ENCODE measurements around the gene NID2.

The NID2 gene

DNA sequence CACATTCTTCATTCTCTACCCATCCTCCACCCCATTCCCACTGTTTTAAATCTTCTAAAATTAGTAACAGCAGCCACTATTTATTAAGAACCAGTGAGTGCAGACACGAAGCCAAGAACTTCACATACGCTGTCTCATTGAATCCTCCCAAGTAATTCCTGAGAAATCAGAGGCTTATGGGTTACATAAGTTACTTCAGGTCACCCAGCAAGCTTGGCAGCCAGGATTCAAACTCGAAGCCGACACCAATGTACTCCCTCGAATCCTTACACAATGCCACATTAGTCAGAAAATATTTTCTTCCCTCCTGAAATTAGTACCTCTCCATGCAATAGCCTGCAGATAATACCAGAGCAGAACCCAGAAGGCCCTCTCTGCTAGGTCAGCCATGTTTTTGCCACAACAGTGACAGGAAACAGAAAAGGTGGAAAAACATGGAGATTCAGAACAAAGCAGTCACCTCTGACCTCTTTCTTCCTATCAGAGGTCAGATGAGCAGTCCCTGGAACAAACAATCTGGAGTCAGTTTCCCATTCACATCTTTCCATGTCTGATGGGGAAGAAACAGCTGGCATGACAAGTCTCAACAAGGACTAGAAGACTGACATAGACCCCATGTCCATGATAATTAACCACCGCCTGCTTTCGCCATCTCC is 16.4 kb downstream of the NID2 start:
- no peak for DNase-seq

DNA sequence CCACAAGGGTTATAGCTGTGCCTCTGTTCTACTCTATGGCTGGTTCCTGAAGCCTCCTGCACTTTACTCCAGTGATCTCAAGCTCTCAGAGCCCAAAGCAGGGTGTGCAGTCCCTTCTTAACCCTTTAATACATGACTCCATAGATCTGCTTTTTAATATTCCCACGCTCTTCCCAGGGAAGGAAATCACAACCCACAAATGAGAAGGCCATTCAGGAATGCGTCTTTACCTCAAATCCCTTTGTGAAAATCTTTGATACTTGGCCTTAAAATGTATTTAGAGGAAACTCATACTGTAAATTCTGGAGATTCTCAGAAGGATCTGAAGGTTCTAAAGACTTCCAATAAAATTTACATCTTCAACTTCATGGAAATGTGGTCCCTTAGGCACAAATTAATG is 17.0 kb downstream of the NID2 start:
- DNase-seq = no peak

DNA sequence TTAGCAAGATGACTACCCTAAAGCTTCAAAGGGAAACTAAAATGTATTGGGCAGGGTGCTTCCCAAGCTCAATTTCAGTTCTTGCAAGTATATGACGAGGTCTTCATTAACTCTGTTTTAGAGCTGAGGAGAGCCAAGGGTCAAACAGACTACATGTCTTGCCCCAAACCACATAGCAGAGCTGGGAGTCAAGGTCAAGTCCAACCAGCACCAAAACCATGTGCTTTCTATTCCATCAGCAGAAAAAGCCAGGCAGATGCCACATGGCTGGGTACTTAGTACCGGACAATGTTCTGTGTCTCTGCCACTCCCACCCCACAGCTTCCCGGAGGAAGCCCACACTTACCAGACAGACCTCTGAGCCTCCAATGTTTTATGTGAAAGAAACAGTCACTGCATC is 17.6 kb downstream of the NID2 start:
- DNase-seq = no peak

DNA sequence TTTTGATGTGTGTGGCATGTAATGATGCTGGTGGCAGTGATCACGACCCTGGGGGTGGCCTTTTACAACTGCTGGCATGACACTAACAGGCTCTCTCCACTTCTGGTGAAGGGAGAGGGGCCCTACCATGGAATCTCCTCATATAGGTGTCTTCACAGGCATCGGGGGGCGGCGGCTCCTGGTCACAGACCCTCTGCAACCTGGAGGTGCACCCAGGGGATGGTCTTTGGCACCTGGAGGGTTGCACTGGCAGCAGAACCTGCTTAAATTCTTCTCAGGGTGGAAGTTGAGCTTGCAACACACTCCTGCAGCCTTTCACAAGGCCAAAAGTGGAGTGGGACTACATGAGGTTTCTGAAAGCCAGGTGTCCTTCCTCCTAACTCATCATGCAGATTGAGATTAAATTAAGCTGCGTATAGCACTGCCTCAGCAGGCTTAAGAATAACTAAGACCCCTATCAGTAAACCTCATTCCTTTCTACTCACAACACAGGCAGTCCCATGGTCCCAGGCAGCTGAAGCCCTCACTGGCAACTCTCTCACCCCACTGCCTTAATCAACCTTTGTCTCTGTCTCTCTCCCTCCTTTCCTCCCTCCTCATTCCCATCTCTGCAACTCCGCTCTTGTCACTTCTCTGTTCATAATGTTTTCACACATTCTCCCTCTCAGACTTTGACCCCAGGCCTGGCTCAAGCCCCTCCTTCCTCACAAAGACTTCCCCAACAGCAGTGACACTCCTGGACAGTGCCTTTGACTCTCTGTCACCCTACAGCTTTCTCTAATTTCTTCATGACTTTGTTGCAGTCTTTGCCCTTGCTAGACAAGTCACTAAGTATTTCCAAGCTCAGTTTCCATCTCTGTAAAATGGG is 18.9 kb downstream of the NID2 start:
- DNase-seq = no peak

DNA sequence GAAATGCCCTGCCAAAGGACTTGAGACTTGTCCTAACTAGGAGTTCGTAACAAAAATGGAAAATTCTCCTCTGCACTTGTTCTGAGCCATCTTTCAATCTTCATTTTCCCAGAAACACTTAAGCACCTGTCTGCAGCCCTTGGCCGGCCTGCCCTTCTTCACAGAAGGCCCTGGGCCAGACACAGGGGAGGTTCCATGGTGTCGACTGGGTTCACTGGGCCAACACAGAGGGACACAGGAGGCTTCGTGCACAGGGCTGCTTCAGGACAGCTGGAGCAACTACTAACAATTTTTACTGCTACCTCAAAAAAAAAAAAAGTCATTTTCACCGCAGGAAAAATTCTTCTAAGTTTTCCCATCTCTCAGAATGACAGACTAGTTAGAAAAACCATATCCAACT is 19.6 kb downstream of the NID2 start:
- no peak for DNase-seq

DNA sequence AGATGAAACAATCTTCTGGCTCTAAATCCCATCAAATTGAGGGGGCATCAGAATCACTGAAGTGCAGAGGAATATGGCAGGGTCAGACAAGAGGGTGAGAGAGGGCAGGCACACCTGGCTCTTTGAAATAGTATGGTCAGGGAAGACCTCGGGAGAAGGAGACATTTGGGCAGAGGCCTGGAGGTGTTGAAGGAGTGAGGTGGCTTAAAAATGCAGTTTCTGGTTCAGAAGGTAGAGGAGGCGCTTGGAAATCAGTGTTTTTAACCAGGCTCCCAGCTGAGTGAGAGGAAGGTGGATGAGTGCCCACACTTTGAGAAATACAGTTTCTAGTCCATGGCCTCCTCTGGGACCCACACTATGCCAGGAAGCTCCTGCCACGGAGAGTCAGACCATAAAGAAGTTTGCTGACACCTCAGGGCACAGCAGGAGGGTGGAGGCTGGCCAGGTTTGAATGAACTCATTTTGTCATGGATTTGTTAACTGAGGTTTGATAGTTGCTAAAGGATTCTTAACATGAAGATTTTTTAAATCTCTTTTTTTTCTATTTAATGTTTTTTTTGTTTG is 20.1 kb downstream of the NID2 start:
- no peak for DNase-seq

DNA sequence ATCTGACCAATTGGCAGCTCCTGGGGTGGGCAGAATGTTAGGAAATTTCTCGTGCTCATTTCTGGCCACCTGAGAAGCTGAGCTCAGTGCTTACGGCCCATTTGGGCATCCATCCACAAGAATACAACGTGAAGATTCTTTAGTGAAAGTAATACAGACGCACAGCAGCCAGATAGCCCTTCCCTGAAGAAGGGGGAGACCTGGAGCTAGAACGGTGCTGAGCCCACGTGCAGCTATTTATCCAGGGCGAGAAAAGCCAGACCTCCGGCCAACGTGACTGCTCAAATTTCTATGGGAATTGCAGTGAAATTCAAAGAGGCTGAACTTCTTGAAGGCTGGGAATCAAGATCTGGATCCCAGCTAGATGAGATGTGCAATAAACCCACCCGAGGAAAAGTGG is 20.7 kb downstream of the NID2 start:
- no peak for DNase-seq

DNA sequence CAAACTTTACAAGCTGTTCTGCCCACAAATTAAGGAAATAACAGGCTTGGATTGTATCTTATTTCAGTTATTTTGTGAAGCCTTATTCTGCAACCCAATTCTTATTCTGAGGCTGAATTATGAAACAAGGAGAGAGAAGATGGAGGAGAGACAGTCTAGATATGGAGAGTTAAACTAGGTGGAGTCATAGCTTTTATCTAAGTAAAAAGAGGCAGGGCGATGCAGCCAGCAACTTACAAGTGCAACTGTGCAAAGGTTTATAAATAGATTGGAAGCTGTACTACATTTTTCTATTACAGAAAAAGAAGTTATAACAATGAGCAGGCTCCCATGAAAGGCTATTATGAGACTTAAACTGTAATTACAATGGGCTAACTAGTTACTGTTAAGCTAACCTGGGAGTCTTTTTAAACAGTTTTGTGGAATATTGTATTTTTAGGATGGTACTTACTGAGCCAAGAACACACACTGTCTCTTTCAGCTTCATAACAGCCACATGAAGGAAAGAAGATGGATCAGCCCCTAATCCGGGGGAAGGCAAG is 22.4 kb downstream of the NID2 start:
- no peak for DNase-seq

DNA sequence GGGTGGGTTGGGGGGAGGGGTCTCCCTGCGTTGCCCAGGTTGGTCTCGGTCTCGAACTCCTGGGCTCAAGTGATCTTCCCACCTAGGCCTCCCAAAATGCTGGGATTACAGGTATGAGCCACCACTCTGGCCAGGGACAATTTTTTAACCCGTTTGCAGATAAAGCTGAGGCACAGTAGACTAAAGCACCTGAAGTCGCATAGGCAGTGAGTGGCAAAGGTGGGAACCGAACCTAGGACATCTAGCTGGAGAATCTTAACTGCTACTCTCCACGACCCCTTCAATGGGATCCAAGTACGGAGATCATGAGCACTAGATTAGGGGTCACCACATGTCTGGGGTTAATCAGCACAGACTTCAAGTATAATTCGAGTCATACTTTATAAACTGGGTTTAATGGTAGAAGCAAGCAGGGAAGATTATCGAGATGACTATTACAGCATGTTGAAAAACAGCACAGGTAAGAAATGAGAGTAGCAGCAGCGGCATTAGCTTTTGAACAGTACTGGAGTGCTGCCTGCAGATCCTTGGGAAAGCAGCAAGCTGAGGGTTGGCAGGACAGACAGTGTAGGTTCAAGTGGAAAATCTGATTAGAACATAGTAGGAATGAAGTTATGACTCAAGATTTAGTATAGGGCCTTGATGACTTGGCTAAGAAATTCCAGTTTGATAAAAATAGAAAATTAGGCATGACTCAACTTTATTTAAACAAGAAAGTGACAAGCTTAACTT is 23.9 kb downstream of the NID2 start:
- no peak for DNase-seq

DNA sequence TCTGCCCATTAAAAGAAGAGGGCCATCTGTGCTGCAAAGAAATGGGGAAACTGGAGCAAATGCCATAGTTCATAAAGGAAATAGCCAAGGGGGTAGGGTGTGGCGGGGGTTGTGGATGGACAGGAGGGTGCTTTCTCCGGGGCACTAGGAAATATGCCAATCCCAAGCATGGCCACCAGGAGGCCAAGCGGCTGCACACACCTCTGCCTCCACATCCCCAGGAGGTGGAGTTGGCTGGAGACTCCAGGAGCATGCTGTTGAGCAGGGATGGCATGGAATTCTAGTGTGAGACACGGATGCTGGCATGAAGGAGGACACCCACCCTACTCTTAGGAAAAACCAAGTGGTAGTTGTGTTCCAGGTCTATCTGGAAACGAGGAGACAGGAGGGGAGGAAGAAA is 25.2 kb downstream of the NID2 start:
- DNase-seq = peak; percentile 38

DNA sequence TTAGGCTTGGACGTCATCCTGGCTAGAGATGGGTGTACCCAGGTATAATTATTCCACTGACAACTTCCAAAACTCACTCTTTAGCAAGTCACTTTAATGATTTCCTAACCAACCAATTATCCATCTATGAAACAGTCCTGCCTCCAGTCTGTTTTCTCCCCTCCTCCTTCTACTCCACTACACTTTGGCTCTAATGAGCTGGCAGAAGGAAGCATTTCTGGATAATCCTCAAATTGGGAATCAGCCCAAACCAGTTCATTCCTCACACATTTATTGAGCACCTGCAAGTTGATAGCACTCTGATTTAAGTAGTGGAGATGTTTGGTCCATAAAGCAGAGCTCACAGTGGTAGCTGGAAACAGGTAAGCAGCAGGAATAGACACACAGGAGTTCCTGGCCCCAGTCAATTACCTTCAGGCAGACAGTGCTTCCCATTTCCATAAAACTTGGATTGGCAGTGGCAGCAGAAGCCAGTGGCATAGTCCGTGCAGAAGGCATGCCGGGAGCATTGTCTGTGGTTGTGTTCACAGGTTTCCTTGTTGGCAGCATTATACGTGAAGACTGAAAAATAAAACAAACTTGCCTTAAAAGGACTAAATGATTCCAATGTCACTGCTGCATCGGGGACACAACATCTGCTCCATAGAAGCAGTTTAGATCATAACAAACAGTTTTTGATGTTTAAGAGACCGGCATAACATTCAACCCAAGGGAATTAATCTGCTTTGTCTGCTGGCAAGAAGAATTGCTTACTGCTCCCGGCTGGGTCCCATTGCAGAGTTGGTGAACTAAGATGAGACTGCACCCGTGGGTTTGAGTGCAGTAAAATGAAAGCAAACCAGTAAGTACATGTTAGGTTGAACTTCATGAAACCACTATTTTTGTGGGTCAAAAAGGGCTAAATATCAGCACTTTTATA is 26.2 kb downstream of the NID2 start:
- no peak for DNase-seq

DNA sequence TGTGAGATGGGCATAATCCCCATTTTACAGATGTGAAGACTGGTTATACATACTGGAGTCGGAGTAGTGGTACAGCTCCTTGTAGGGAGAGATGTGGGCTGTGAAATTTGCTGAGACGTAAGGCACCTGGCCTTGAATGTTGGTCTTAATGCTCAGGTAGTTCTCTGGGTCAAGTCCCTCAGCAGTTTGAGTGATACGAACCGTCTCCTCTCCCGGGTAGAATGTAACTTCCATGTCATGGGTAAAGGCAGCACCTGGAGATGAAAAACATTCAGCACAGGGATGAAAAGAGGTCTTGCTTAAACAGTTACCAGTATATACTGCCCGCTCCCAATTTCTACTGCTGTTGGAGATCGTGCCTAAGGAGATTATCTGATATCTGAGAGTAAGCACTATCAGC is 28.3 kb downstream of the NID2 start:
- no peak for DNase-seq

DNA sequence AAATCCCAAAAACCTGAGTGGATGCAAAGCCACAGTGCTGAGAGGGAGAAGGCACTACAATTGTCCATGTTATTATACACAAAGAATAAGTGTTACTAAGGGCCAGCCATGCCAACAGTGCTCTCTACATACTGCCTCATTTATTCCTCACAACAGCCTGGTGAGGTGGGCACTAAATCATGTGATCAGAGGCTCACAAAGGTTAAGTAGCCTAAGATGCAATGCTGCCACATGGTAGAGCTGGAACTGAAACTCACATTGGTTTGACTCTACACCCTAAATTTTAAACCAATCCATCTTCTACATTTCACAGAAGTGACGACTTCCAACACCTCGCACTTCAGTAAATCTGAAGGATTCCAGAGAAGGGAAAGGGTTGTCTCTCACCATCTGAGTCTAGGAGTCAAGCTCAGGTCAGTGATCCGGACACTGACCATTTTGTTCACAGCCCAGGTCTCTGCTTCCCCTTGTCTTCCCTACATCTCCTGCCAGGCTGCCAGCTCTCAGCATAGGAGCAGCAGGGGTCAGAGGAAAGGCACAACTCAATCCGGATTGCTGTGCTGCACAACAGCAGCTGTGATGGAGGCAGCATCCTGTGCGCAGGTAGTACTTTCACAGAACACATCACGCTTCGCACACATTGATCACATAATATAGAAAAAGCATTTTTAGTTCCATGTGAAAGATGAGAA is 29.6 kb downstream of the NID2 start:
- DNase-seq = no peak

DNA sequence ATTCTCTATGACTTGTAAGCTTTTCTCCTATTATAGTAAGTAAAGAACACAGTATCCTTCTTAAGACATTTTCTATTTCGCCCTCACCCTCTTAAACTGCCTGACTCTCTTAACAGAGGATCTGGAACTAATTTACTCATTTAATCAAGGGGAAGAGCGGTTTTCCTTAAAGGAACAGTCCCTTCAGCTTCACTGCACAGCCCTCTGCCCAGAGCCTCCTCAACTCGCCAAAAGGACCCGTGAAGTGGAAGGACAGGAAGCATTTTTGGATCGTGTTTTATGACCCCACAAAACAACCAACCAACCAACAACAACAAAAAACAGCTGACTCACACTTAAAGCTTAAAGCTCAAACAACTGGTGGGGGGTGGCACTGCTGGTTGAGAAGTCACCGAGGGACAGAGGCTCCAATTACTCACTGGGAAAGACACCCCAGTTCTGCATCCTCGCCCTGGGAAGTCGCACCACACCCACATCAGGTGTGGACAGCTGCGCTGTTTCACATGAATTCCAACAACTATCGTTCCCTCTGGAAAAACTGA is 35.7 kb downstream of the NID2 start:
- no peak for DNase-seq

DNA sequence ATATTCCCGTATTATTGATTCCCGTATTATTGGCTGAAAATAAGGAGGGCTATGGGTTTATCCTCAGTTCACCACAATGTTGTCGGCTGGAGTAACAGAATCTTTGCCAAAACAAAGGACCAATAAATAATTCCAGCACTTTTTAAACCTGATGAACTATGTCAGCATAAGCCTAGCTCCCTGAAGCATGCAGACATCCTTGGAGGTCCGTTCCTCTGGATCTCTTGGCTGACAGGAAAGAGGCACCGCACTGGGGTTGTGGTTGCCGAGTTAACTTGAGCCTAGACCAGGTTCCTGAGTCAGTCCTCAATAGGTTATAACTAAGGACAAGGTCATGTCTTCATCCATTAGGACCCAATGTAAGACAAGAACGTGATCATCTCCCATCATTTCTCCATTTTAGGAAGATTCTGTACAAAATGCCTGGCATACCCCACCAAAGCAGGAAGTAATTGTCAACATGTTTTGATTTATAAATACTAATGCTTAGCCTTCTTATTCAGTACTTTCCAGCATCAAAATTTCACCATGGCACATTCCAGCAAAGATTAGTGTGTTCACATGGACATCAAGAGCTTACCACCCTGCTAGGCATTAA is 36.6 kb downstream of the NID2 start:
- DNase-seq = no peak

DNA sequence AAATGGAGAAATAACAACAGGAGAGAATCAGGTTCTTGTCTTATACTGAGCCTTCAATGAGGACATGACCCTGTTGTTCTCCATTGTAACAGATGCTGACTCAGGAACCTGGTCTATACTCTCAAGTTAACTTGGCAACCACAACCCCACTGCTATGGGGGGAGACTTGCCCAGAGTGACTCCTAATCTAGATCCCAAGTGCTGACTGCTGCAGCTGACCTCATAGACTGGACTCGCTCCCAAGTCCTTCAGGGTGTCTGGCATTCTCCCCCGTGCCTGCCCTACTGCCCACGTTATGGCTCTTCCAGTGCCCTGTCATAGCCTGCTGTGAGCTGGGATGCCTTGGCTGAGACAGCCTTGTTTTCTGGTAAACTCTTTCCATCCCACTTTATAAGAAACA is 37.1 kb downstream of the NID2 start:
- no peak for DNase-seq

DNA sequence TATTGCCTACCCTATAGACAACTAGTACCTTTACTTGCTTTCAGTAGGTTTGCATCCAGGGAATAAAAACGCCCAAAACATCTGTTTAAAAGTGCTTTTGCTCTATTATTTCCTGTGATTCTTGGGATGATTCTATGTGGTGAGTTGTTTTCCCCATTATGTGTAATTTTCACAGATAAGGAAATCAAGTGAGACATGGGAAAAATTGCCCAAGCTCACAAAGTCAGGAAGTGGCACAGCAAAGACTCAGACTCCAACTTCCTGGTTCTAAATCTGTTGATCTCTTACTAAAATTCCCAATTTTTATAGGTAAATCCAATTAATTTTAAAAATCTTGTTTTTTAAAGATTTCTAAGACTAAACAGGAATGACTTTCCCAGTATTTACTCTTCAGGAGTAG is 39.0 kb downstream of the NID2 start:
- DNase-seq = no peak

DNA sequence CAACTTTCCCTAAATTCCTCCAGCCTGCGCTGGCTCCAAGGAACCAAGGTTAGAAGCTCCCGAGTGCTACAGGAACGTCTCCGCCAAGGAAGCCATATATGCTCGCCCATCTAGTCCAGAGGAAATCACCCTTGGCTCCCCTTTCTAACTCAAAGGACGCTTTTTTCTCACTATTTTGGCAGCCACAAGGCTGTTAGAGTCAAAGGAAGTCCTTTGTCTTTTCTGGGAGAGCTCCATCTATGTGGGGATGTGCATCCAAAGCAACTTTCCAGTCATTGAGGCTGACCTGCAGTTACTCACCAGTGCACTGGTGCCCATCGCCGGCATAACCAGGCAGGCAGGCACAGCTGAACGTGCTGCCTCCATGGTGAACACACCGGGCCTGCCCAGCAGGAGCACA is 42.0 kb downstream of the NID2 start:
- DNase-seq = no peak

DNA sequence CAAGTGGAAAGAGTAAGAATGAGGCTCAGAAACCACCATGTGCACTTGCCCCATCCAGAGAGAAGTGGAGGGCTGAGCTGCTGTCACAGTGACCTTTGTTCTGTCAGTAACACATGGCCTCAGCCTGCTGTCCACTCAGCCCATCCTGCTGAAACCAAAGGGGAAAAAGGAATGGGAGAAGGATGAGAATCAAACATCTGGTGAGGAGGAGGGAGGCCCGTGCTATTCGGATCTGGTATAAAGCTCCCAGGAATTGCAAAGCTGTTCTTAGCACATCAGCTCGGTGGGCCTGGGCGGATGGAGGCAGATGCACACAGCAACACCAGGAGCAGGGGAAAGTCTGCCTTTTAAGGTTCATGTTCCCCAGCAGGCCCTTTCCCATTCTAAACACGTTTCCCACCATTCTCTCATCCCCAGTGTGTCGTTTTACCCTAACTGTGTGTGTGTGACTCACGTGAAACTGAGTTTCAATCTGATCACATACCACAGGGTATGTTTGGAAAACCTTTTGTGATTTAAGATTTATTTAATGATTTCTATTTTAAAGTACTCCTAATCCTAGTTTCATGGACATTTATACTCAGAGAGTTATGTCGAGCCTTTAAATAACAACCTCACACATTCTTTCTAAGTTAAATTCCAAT is 42.7 kb downstream of the NID2 start:
- no peak for DNase-seq

DNA sequence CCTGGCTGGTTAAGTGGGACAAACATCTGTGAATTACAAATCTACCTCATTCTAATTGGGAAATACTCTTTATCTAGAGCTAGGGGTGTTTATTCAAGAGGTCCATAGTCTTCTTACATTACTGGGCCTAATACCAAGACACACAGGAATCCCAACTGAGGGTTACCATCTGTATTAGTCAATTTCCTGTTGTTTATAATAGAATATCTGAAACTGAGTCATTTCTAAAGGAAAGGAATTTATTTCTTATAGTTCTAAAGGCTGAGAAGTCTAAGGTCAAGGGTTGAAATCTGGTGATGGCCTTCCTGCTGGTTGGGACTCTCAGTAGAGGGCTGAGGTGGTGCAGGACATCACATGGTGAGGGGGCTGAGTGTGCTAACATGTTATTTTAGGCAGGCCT is 43.5 kb downstream of the NID2 start:
- DNase-seq = no peak
